HCT116 (cell line): ENCODE measurements around the gene CHRNA9. TPM values are rescaled to one million over a fixed set of nuclear protein-coding genes. Genes with fewer than 3 reads are reported as not detected.

Experiments
- ATAC-seq: fragments of 200-7000 bp; cut with Tn5 transposase; 2 replicates; pipeline ENCODE4 v1.9.1; 2020; ENCODE audit warnings: mild to moderate bottlenecking, moderate library complexity
- BruUV-seq: library from RNA; stranded (reverse); fragments of 400-500 nt; replicated peaks from 2 replicates; lab custom pipeline; 2021; lab: Mats Ljungman, UMichigan
- CTCF ChIA-PET: fragments of 300-600 bp; sonication (Branson Sonifier 250); formaldehyde crosslinking; loops from one replicate; lab custom pipeline; 2021; ENCODE audit warnings: antibody characterized with exemption; lab: Charles Lee
- POLR2A ChIA-PET: fragments of 300-600, 350-600 bp; sonication (Branson Sonifier 250); formaldehyde crosslinking; loops from one replicate; lab custom pipeline; 2021; ENCODE audit warnings: antibody characterized with exemption; lab: Charles Lee
- RAD21 ChIA-PET, 2 experiments: fragments of 300-600 bp; sonication (Branson Sonifier 250); formaldehyde crosslinking; loops; one replicate each; lab custom pipeline; 2023; ENCODE audit warnings: low total read pairs in 2 of 2; ENCODE audit not compliant: uncharacterized antibody in 2 of 2, unreplicated experiment in 2 of 2, low non-redundant PET in 1 of 2; lab: Charles Lee
- DNase-seq: peaks from one replicate; pipeline ENCODE4 v3.0.0-alpha.2; 2010; ENCODE audit warnings: low read depth, low spot score
- H2AFZ ChIP-seq: fragments of 200-600 bp; shearing (Covaris generic), sonication (generic); 2 replicates; pipeline ENCODE4 v1.6.1; 2017; ENCODE audit warnings: low read depth, mixed run types, mixed read lengths, antibody characterized with exemption, low read length; ENCODE audit not compliant: poor library complexity, severe bottlenecking
- H3K27ac ChIP-seq: 2 replicates; pipeline ENCODE4 v1.5.1; 2012; ENCODE audit warnings: low read depth, low read length
- H3K27me3 ChIP-seq: fragments of 200-600 bp; sonication (generic); 2 replicates; pipeline ENCODE4 v1.6.1; 2016; ENCODE audit warnings: mixed run types, low read length, mixed read lengths; ENCODE audit not compliant: insufficient read depth
- H3K36me3 ChIP-seq, 2 experiments: fragments of 200-500 bp in 1 of 2; fragments of 200-600 bp in 1 of 2; sonication (Bioruptor generic) in 1 of 2; sonication (generic) in 1 of 2; 2 replicates each; pipeline versions ENCODE4 v1.5.1 to v1.6.1; 2014 to 2016; ENCODE audit warnings: low read length in 2 of 2, inconsistent platforms in 1 of 2, mixed read lengths in 1 of 2, mixed run types in 1 of 2; ENCODE audit not compliant: insufficient read depth in 2 of 2, control insufficient read depth in 1 of 2
- H3K4me1 ChIP-seq, 2 experiments: fragments of 200-600 bp in 1 of 2; sonication (generic) in 1 of 2; 2 replicates each; pipeline versions ENCODE4 v1.5.1 to v1.6.1; 2012 to 2017; ENCODE audit warnings: low read length in 2 of 2, inconsistent platforms in 1 of 2, mild to moderate bottlenecking in 1 of 2, mixed read lengths in 1 of 2, mixed run types in 1 of 2, moderate library complexity in 1 of 2; ENCODE audit not compliant: insufficient read depth in 2 of 2, control insufficient read depth in 1 of 2
- H3K4me2 ChIP-seq: fragments of 200-600 bp; sonication (generic); 2 replicates; pipeline ENCODE4 v1.6.1; 2017; ENCODE audit warnings: mixed run types, low read length, mixed read lengths
- H3K4me3 ChIP-seq, 2 experiments: fragments of 200-600 bp in 1 of 2; sonication (generic) in 1 of 2; replicated peaks in 1 of 2; 2 replicates each; pipeline ENCODE4 v1.5.1; 2011 to 2016; ENCODE audit warnings: low read length in 2 of 2, control low read depth in 1 of 2, low read depth in 1 of 2, mild to moderate bottlenecking in 1 of 2, mixed read lengths in 1 of 2, mixed run types in 1 of 2
- H3K79me2 ChIP-seq: fragments of 200-600 bp; sonication (generic); 2 replicates; pipeline ENCODE4 v1.6.1; 2017; ENCODE audit warnings: mild to moderate bottlenecking, mixed run types, low read length, moderate library complexity, mixed read lengths; ENCODE audit not compliant: insufficient read depth
- H3K9ac ChIP-seq: fragments of 200-600 bp; sonication (generic); 2 replicates; pipeline ENCODE4 v1.6.1; 2016; ENCODE audit warnings: low read length, mixed read lengths
- H3K9me2 ChIP-seq: fragments of 200-600 bp; sonication (generic), shearing (Covaris generic); 2 replicates; pipeline ENCODE4 v1.6.1; 2017; ENCODE audit warnings: mixed run types, mild to moderate bottlenecking, moderate library complexity; ENCODE audit not compliant: insufficient read depth
- H3K9me3 ChIP-seq, 2 experiments: fragments of 200-500 bp in 1 of 2; fragments of 200-600 bp in 1 of 2; sonication (Bioruptor generic) in 1 of 2; sonication (generic) in 1 of 2; 2 replicates each; pipeline ENCODE4 v1.6.1; 2014 to 2017; ENCODE audit warnings: low read length in 2 of 2, mixed read lengths in 2 of 2, inconsistent platforms in 1 of 2, low read depth in 1 of 2, mild to moderate bottlenecking in 1 of 2, mixed run types in 1 of 2, moderate library complexity in 1 of 2; ENCODE audit not compliant: control insufficient read depth in 1 of 2, insufficient read depth in 1 of 2
- H4K20me1 ChIP-seq: fragments of 200-600 bp; sonication (generic), shearing (Covaris generic); 2 replicates; pipeline ENCODE4 v1.6.1; 2017; ENCODE audit warnings: mixed run types, mild to moderate bottlenecking, moderate library complexity; ENCODE audit not compliant: insufficient read depth
- ATF3 ChIP-seq: IDR thresholded peaks from 2 replicates; pipeline ENCODE4 v1.6.1; 2012
- CBX3 ChIP-seq: IDR thresholded peaks from 2 replicates; pipeline ENCODE4 v1.6.1; 2012; ENCODE audit warnings: low read depth
- CEBPB ChIP-seq: IDR thresholded peaks from 2 replicates; pipeline ENCODE4 v1.6.1; 2012; ENCODE audit warnings: low read depth
- CTCF ChIP-seq, 3 experiments: fragments of 200-600 bp in 1 of 3; sonication (generic) in 1 of 3; IDR thresholded peaks in 2 of 3; conservative IDR thresholded peaks in 1 of 3; 2 replicates each; pipeline ENCODE4 v1.5.1; 2012 to 2017; ENCODE audit warnings: low read depth in 2 of 3, low read length in 2 of 3, antibody characterized with exemption in 1 of 3, borderline replicate concordance in 1 of 3, control low read depth in 1 of 3, mild to moderate bottlenecking in 1 of 3, mixed read lengths in 1 of 3, mixed run types in 1 of 3, moderate library complexity in 1 of 3; ENCODE audit not compliant: insufficient read depth in 1 of 3
- EGR1 ChIP-seq: IDR thresholded peaks from 2 replicates; pipeline ENCODE4 v1.6.1; 2012; ENCODE audit warnings: low read depth
- ELF1 ChIP-seq: IDR thresholded peaks from 2 replicates; pipeline ENCODE4 v1.6.1; 2012; ENCODE audit warnings: low read depth, borderline replicate concordance
- FOSL1 ChIP-seq: IDR thresholded peaks from 2 replicates; pipeline ENCODE4 v1.6.1; 2012; ENCODE audit warnings: low read depth
- MAX ChIP-seq: IDR thresholded peaks from 2 replicates; pipeline ENCODE4 v1.6.1; 2012
- POLR2A ChIP-seq: IDR thresholded peaks from 2 replicates; pipeline ENCODE4 v1.7.0; 2011; ENCODE audit warnings: borderline replicate concordance; ENCODE audit not compliant: insufficient read depth, insufficient read length; ENCODE audit errors: extremely low read depth
- POLR2AphosphoS5 ChIP-seq: IDR thresholded peaks from 2 replicates; pipeline ENCODE4 v1.6.1; 2011; ENCODE audit warnings: mild to moderate bottlenecking, low read depth, low read length, moderate library complexity
- SIN3A ChIP-seq: IDR thresholded peaks from 2 replicates; pipeline ENCODE4 v1.6.1; 2012; ENCODE audit warnings: low read depth
- SP1 ChIP-seq: IDR thresholded peaks from 2 replicates; pipeline ENCODE4 v1.6.1; 2012; ENCODE audit warnings: low read depth
- SRF ChIP-seq: IDR thresholded peaks from 2 replicates; pipeline ENCODE4 v1.6.1; 2012; ENCODE audit warnings: low read depth
- ZBTB33 ChIP-seq: IDR thresholded peaks from 2 replicates; pipeline ENCODE4 v1.6.1; 2011; ENCODE audit warnings: mild to moderate bottlenecking, low read length, moderate library complexity; ENCODE audit not compliant: insufficient replicate concordance; ENCODE audit errors: extremely low read depth
- intact Hi-C: fragments of 100-400 bp; cut with micrococcal nuclease; formaldehyde crosslinking; loops from 2 replicates; pipeline ENCODE4 v1.10.0; 2022
- total RNA-seq: library from RNA; stranded (reverse); gene quantifications from one replicate; pipeline ENCODE4 v1.2.1, GENCODE V29; 2021; ENCODE audit not compliant: unreplicated experiment
- TF ChIP-seq, protein P1 (sequence below): IDR thresholded peaks from 2 replicates; pipeline ENCODE4 v1.6.1; 2012; ENCODE audit warnings: low read depth

CHRNA9 gene
- total RNA-seq, 1 experiment from 2014 or later = not detected

GRCh38 chr4:40401096-40401495 lies 66.0 kb downstream of the CHRNA9 start:
- H3K4me1 ChIP-seq = peaks cover 5 to 9% of the 10 kb centered on the region in 2 experiments; a peak in 3 of 4 replicates
- no peaks in the 10 kb centered on the region for H3K79me2 ChIP-seq
- H2AFZ ChIP-seq = no peak overlapping the region
- no peak for ATAC-seq
- no peak overlapping the region for H3K27ac ChIP-seq
- ChIA-PET RAD21 (no interaction called here), POLR2A (no interaction called here), CTCF (no interaction called here)
- DNase-seq = no peak
- no peak overlapping the region for H3K4me3 ChIP-seq
- no peak overlapping the region for H3K9ac ChIP-seq
- H3K36me3 ChIP-seq = no peaks in the 10 kb centered on the region
- no peaks in the 10 kb centered on the region for H4K20me1 ChIP-seq
- H3K27me3 ChIP-seq = no peaks in the 10 kb centered on the region
- no TSS peak for BruUV-seq
- no peak overlapping the region for H3K4me2 ChIP-seq
- intact Hi-C loops = no loop called here
- TF ChIP-seq SIN3A (no peak), ATF3 (no peak), CBX3 (no peak), SRF (no peak), ELF1 (no peak), ZBTB33 (no peak), POLR2A (no peak), MAX (no peak), SP1 (no peak), FOSL1 (no peak), POLR2AphosphoS5 (no peak), CEBPB (no peak), CTCF (IDR thresholded peaks at IDR 0.05 in 2 of 3, conservative IDR thresholded peaks at IDR 0.05 in 1 of 3; ENCODE audit: borderline replicate concordance in 1 of 3, insufficient read depth in 1 of 3, low read depth in 2 of 3, low read length in 2 of 3) (no peak), EGR1 (no peak)
- TF ChIP-seq, protein P1, sequence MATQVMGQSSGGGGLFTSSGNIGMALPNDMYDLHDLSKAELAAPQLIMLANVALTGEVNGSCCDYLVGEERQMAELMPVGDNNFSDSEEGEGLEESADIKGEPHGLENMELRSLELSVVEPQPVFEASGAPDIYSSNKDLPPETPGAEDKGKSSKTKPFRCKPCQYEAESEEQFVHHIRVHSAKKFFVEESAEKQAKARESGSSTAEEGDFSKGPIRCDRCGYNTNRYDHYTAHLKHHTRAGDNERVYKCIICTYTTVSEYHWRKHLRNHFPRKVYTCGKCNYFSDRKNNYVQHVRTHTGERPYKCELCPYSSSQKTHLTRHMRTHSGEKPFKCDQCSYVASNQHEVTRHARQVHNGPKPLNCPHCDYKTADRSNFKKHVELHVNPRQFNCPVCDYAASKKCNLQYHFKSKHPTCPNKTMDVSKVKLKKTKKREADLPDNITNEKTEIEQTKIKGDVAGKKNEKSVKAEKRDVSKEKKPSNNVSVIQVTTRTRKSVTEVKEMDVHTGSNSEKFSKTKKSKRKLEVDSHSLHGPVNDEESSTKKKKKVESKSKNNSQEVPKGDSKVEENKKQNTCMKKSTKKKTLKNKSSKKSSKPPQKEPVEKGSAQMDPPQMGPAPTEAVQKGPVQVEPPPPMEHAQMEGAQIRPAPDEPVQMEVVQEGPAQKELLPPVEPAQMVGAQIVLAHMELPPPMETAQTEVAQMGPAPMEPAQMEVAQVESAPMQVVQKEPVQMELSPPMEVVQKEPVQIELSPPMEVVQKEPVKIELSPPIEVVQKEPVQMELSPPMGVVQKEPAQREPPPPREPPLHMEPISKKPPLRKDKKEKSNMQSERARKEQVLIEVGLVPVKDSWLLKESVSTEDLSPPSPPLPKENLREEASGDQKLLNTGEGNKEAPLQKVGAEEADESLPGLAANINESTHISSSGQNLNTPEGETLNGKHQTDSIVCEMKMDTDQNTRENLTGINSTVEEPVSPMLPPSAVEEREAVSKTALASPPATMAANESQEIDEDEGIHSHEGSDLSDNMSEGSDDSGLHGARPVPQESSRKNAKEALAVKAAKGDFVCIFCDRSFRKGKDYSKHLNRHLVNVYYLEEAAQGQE = no peak
- no peaks in the 10 kb centered on the region for H3K9me3 ChIP-seq
- H3K9me2 ChIP-seq = no peaks in the 10 kb centered on the region
